Hematopoietic multipotent progenitor cell treated with erythropoietin and hydrocortisone succinate and interleukin-3 and kit ligand, for 8 days (in vitro differentiated cells): ENCODE results near the gene ETV6.

Experiments used
- DNase-seq: peaks from one replicate; pipeline ENCODE4 v3.0.0-alpha.2; 2015

The ETV6 gene

DNA sequence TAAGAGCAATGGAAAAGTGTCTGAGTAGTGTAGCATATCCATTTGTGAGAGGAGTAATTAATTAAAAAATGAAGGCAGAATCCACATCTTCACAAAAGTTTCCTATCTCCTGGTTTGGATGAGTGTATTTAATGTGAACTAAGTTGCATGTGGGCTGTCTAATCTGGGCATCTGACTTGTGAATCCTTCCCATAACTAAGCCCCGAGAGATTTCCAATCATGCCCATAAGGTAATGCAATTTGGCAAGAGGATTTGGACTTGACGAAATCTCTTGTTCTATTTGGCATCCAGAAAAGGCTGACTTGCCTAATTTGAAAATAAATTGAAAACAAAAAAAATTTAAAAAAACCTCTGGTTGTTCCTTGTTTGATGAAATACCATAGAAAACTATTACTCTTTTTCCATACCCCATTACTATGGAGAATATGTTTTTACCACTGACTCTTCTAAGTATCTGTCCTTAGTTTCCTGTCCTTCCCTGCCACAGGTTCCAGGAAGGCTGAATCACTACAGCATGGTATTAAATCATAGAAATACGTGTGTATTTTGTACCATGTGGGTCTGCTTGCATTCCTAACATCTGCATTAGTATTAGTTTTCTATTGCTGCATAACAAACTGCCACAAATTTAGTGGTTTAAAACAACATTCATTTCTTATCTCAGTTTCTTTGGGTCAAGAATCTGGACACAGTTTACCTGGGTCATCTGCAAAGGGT is 48.4 kb downstream of the ETV6 start:
- no peak for DNase-seq

DNA sequence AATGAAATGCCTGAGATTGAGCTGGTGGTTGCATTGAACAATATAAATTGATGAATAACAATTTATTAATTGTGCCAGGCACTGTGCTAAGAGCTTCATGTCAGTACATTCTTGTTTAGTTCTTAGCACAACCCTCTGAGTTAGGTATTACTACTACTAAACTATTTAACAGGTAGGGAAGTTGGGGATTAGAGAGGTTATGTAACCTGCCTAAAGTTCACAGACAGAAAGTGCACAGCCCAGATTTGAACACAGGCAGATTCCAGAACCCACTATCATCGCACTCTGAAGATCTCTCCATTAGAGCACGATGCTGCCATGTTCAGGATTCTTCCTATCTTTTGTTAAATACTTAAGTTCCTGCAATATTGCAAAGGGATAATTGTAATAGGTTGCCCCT is 49.3 kb downstream of the ETV6 start:
- DNase-seq, result no peak

GRCh38 chr12:11701433-11701832 is 52.0 kb downstream of the ETV6 start:
- DNase-seq, result no peak

GRCh38 chr12:11702959-11703358 is 53.5 kb downstream of the ETV6 start:
- no peak for DNase-seq

- no peak for DNase-seq
Measured at GRCh38 chr12:11703378-11703777, 53.9 kb downstream of the ETV6 start.

- no peak for DNase-seq
Measured at GRCh38 chr12:11704089-11704488, 54.6 kb downstream of the ETV6 start.

DNA sequence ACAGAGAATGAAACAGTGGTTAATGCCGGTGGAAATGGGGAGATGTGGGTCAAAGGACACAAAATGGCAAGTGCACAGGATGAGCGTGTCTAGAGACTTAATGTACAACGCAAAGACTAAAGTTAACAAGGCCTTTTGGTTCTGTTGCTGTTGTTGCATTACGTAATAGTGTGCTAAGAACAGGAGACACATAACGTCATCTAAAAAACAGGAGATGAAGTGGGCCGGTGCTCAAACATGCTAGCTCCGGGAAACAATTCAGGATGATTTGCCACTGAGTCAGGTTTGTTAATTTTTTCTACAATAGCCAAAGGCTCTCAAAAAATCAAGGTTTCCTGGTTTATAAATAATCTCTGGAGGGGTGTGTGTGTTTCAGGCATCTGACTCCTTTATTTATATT is 55.5 kb downstream of the ETV6 start:
- no peak for DNase-seq

- DNase-seq, result no peak
Measured at GRCh38 chr12:11706509-11707379, 57.3 kb downstream of the ETV6 start.

DNA sequence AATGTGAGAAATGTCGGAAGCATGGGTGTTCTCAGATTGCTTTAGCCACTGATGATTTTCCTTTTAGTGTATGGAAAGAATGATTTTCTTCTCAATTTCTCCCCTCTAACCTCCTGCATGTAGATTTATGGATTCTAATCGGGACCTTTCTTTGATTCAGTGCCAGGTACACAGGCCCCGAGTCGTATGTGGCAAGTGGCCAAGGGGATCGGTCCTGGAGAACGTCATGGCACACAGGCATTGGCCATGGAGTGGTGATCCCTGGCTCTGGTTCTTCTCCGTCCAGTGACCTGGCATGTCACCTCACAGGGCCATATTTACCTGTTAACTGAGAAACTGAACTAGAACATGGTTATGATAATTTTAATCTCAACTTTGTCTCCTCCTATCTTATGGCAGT is 58.1 kb downstream of the ETV6 start:
- no peak for DNase-seq

GRCh38 chr12:11709513-11709912 is 60.0 kb downstream of the ETV6 start:
- no peak for DNase-seq

GRCh38 chr12:11710431-11710830 is 61.0 kb downstream of the ETV6 start:
- no peak for DNase-seq

DNA sequence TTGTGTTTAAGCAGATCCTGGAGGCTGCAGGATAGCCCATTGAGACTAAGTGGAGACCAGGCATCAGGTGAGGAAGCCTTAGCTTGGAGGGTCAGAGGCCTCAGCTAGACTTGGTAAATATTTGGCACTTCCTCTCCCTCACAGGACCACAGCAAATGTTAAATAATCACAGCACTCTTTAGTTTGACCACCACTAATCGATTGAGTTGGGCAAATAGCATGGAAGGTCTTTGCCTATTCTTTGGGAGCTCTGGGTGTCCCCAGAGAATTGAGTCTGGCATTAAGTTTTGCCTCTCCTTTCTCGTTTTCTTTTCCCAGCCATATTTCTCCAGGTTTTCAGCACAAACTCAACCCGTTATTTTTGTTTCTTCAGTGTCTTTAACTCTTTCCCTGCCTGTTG is 61.4 kb downstream of the ETV6 start:
- DNase-seq, result no peak

DNA sequence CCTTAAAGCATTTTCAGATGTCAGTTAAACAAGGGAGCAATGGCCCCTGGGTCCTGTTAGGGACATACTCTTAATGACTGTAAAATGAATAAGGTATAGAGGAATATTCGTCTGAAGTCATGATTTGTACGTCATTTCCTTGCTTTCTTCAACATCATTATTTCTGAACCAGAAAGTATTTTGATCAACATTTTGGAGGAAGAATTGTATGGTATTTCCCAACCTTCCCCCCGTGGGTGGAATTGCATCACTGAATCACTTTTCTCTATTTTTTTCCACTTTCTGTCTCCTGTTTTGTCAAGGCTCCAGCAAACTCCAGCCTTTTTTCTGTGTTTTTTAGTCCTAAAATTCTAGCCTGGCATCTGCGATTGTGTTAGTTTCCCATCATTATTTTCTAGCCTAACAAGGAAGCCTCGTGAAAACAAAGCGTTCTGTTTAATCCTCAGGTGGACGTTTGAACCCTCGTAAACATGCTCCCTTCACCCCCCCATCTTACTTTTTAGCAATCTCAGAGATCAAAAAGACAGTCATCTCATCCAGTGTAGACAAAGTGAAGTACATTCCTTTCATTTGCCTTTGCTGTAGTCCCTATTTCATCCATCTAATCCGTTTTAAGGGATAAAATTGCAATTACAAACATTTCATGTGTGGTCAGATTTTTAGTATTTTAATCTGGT is 62.3 kb downstream of the ETV6 start:
- DNase-seq, result no peak

DNA sequence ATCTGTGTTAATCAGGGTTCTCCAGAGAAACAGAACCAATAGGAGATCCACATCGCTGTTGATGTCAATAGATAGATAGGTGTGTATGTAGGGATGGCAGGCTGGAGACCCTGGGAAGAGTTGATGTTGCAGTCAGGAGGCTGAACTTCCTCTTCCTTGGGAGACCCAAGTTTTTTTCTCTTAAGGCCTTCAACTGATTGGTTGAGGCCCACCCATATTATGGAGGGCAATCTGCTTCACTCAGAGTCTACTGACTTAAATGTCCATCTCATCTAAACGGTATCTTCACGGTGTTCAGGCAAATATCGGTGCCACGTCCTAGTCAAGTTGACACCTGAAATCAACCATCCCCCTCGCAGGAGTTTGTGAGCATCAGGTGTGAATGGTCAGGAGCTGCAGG is 63.0 kb downstream of the ETV6 start:
- no peak for DNase-seq

GRCh38 chr12:11713202-11713601 is 63.7 kb downstream of the ETV6 start:
- DNase-seq, result no peak

GRCh38 chr12:11714626-11715025 is 65.2 kb downstream of the ETV6 start:
- no peak for DNase-seq

DNA sequence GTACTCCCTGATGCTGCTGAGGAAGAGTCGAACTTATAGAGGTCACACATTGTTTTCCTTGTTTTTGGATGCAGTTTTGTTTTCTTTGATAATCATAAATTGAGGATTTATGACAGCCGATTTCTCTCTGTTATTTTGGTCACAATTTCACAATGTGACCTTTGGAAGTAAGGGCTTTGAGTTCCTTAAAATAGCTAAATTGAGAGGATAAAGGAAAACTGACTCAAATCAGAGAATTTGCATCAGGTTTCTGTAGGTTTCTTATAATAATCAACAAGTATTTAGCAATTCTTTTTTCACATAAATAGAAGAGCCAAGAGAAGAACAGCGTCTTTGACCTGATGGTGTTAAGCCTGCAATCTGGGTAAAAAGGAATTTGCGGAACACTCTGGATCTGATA is 66.1 kb downstream of the ETV6 start:
- DNase-seq, result no peak

DNA sequence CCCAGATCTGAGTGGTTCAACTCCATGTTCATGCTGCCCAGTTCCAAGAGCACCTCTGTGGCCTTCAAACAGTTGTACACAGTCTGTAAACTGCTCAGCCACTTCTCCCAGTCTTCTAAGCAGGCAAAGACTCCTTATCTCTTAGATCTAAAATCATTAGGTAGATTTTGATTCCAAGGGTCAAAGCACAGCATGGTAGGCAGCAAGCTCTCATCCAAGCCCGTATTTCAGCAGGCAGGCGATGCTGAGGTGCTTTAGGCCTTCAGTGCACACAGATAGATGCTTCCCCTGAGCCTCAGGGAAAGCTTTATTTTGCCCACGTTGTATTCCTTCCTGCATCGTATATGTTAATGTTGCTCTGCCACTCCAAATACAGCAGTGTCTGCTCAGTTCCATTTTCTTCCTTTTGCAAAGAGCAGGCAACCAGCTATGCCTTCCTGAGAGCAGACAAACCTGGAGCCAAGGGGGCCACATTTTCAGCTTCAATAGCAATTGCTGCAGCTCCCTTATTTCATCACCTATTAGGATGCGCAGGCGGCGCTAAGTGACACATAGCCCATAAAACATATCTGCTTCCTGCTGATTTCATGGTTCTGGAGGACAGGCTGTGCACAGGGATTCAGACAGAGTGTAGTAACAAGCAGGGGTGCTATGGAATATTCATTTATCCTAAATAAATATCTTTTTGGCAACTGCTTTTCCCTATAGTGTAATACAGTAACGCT is 67.5 kb downstream of the ETV6 start:
- no peak for DNase-seq

DNA sequence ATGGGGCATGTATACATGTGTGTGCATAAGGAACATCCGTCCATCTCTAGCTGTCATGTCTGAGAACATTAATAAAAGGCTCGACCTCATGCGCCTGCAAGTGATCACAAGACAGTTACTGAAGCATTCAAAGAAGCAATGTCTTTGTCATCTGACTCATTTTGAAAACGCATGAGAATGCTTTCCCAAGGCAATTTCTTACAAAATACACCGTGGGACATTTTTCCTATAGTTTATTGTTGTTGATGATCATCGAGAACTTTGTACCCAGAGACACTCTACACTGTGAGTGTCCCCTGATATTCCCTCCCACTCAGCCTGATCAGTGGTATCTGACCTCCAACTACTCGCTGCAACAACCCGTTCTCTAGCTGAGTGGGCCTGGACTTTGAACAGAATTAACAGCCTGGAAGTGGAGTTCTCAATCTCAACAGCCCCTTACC is 68.1 kb downstream of the ETV6 start:
- DNase-seq, result no peak

DNA sequence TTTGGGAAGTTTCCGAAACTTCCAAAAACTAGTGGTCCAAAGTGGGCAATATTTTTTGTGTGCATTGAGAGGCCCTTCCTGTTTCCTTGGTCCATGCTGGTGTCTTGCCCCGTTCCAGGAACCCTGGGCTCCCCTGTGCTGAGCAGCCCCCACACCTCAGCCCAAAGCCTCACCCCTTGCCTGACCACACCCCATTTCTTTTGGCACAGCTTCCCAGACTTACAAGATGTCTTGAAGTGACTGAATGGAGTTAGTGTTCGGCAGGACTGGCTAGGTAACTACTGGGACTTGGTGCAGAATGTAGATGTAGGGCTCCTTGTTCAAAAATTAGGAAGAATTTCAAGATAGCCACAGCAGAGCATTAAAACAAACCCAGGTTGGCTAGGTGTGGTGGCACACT is 68.6 kb downstream of the ETV6 start:
- DNase-seq, result no peak

DNA sequence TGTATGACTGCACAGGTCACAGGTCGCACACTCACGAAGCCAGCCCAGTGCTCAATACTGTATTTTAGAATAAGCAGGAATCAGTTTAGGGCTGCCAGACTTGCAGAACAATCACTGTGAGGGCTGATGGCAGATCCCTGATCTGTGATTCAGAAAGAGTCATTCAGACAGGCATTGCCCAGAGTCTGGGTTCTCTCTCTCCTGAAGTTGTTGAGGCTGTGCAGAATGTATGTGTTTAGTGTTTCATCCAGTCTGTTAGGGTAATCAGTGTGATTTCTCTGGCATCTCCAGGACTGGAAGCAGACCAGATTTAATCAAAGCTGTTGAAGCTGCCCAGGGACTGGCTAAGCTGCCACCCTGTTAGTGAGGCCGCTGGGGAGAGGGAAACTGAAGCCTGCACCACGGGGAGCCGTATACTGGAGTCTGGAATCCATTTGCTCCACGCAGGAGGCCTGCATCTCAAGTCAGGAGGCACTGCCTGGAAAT is 69.3 kb downstream of the ETV6 start:
- no peak for DNase-seq

DNA sequence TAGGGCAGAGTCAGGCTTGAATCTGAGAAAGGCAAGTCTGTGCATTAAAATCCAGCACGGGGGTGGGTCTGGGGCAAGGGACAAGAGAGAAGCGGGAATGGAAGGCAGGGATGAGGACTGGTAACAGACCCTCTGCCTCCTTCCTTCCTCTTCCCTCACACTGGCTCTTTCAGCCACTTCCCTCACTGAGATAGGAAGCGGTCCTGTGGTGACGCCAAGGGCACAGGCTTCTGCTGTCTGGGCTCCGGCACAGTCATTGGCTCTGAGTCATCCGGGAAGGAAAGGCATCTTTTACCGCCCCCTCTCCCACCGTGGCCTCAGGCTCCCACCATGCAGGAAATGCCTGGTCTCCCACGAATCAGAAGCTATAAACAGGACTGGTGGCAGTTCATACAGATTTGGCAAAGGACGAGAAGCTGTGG is 70.2 kb downstream of the ETV6 start:
- DNase-seq, result peak; percentile 29

GRCh38 chr12:11722071-11722470 is 72.6 kb downstream of the ETV6 start:
- no peak for DNase-seq
